Fibroblast of peridontal ligament (primary cell): Measurements from ENCODE around the gene TAS2R43.
A peak's percentile ranks its signal among the peaks of the same experiment; 100 is the strongest.
"Not testable (repeated sequence)": the region's sequence is repeated elsewhere in the genome, so short reads cannot be mapped to it uniquely, and the experiment has no call there.

ENCODE experiments used
- DNase-seq: peaks from one replicate; pipeline ENCODE4 v3.0.0-alpha.2; 2010; ENCODE audit errors: extremely low read depth

TAS2R43 gene, protein sequence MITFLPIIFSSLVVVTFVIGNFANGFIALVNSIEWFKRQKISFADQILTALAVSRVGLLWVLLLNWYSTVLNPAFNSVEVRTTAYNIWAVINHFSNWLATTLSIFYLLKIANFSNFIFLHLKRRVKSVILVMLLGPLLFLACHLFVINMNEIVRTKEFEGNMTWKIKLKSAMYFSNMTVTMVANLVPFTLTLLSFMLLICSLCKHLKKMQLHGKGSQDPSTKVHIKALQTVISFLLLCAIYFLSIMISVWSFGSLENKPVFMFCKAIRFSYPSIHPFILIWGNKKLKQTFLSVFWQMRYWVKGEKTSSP

DNA sequence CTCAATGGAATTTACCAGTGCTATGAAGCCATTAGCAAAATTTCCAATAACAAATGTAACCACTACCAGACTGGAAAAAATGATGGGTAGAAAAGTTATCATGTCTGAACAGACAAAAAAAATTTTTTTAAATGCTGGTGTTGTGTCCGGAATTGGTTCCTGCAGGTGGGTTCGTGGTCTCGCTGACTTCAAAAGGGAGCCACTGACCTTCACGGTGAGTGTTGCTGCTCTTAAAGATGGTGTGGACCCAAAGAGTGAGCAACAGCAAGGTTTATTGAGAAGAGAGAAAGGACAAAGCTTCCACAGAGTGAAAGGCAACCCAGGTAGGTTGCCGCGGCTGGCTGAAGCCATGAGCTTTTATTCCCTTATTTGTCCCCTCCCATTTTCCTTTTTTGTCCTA lies at the start of gene TAS2R43:
TAS2R43 (minus strand) TSS at position 186 of the 400 bp plus-strand sequence; CDS start at position 102, 84 bp downstream.
- DNase-seq, result no peak

DNA sequence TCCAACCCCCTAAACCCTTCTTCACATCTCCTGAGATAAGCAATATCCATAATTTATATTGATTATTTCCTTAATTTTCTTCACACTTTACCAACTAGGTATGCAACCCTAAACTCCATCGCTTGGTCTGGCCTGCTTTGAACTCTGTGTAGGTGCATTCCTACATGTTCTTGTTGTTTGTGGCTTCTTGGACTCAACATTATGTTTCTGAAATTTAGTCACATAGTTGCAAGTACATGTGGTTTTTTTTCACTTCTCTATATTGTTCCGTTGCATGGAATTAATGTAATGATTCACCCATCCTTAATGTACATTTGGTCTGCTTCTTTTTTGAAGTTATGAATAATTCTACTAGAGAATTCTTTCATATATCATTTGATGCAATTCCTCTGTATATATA lies 44.0 kb upstream of the TAS2R43 start:
- DNase-seq, result no peak

DNA sequence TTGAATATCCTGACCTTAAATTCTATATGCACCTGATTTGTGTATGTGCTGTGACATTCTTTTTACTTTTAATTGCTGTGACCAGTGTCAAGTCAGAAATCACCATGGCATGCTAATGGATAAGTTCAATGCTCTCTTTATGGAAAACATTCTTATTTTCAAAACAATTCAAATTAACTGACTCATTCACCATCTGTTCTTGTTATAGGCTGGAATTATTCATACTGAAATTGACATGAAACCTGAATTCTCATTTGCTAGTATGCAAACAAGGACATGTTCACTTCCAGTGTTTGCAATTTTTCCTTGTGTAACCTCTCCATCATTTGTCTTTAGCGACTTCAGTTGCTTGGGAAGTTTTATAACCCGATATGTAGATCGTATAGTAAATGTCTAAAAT lies 42.2 kb upstream of the TAS2R43 start, which contains the start of gene TAS2R30:
TAS2R30 (minus strand) TSS at position 340 of the 400 bp plus-strand sequence. CDS start 400 bp downstream, outside the sequence.
- DNase-seq, result peak; percentile 9

DNA sequence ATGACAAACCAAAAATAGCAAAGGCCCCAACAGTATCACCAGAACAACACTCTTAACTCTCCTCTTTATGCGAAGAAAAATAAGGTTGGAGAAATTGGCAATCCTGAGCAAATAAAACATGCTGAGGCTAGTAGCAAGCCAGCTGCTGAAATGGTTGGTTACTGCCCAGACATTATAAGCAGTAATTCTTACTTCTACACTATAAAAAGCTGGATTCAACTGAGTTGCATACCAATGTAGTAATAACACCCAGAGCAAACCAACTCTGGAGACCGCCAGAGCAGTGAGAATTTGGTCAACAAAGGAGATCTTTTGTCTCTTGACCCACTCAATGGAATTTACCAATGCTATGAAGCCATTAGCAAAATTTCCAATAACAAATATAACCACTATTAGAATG lies 41.7 kb upstream of the TAS2R43 start:
- no peak for DNase-seq

DNA sequence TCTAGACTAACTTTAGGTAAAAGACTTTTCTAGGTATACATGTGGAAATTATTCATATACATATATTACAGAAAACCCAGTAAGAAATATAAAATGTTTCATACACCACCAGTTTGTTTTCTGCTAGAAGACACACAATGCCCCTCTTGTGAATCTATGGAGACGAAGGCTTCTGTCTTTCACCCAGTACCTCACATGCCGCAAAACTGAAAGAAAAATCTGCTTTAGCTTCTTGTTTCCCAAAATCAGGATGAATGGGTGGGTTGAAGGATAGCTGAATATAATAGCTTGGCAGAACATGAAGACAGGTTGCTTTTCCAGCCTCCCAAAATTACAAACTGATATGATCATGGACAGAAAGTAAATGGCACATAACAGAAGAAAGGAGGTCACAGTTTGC lies 41.0 kb upstream of the TAS2R43 start:
- DNase-seq, result no peak

- no peak for DNase-seq
These were observed 38.9 kb upstream of the TAS2R43 start for GRCh38 chr12:11130999-11131398.

DNA sequence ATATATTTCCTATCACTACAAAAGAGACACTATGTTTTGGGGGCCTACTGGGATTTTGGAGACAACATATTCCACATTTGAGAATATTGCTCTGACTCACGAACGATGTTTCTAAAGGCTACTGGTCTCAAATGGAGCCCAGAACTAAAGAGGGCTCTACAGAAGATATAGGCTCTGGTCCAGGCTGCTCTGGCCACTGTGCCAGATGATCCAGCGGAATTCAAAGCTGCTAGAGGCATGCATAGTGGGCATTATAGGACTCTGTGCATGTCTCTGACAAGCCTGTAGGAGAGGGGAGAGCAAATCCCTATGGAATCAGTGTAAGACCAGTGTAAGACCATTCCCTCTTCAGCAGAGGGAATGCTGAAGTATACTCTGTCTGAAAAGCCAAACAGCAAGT lies 38.3 kb upstream of the TAS2R43 start:
- no peak for DNase-seq

DNA sequence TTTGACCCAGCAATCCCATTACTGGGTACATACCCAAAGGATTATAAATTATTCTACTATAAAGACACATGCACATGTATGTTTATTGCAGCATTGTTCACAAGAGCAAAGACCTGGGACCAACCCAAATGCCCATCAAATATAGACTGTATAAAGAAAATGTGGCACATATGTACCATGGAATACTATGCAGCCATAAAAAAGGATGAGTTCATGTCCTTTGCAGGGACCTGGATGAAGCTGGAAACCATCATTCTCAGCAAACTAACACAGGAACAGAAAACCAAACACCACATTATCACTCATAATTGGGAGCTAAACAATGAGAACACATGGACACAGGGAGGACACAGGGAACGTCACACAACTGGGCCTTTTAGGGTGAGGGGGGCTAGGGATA lies 22.0 kb upstream of the TAS2R43 start:
- DNase-seq, result not testable (repeated sequence)

DNA sequence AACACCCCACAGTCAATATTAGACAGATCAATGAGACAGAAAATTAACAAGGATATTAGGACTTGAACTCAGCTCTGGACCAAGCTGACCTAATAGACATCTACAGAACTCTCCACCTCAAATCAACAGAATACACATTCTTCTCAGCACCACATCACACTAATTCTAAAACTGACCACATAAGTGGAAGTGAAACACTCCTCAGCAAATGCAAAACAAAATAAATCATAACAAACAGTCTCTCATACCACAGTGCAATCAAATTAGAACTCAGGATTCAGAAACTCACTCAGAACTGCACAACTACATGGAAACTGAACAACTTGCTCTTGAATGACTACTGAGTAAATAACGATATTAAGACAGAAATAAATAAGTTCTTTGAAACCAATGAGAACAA lies 19.1 kb upstream of the TAS2R43 start:
- DNase-seq, result not testable (repeated sequence)

- DNase-seq, result no peak
These were observed 16.7 kb upstream of the TAS2R43 start for GRCh38 chr12:11108862-11109261.

GRCh38 chr12:11107719-11108118 lies 15.6 kb upstream of the TAS2R43 start:
- no peak for DNase-seq

DNA sequence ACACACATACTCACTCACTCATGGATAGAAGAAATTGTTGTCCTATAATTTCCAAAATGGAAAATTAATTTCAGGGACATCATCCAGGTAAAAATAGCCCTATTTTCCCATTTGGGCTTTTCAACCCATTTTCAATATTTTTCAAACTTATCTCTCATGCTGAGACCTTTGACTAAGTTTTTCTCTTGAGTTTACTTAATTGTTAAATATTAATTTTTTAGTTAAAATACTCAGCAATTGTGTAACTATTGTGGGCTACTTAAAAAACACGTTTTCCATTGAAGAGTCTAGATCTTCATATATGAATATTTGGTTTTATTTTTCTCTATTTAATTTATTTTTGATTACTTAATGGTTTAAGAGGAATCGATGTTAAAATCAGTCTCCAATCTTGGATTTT lies 14.2 kb upstream of the TAS2R43 start:
- no peak for DNase-seq

DNA sequence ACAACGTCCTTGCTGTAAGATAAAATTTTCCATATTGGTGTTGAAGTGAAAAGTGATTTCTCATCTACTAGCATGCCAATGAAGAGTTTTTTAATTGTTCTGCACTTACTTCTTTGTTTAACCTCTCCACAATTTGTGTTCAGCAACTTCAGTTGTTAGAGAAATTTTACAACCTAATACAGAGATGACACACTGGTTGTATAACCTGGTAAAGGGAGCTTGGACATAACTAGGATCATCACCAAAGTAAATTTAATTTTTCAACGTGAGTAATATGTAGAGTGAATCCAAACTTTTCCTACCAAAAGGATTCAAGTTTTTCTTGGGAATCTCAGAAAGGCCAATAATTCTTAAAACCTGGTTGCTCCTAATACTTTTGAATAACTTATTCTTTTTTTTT lies 13.4 kb upstream of the TAS2R43 start:
- DNase-seq, result no peak

- not testable (repeated sequence) for DNase-seq
These were observed 2.8 kb upstream of the TAS2R43 start for GRCh38 chr12:11094910-11095309.

GRCh38 chr12:11089246-11089645 lies 2.9 kb downstream of the TAS2R43 start:
- no peak for DNase-seq

GRCh38 chr12:11085419-11085818 lies 6.7 kb downstream of the TAS2R43 start:
- DNase-seq, result no peak

DNA sequence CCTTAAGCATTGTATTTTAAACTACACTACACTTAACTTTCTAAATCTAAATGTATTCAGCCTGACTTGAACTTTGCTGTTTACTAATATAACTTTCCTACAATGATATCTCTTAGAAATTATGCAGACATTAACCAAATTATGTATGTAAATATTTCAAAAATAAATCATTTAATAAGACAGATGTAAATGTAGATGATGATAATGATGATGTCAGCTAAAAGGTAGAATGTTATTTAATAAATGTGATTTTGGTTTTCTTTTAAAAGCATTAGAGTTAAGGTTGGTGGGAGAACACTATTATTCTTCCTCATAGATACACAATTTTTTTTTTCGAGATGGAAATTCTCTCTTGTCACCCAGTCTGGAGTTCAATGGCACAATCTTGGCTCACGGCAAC lies 10.1 kb downstream of the TAS2R43 start:
- no peak for DNase-seq

DNA sequence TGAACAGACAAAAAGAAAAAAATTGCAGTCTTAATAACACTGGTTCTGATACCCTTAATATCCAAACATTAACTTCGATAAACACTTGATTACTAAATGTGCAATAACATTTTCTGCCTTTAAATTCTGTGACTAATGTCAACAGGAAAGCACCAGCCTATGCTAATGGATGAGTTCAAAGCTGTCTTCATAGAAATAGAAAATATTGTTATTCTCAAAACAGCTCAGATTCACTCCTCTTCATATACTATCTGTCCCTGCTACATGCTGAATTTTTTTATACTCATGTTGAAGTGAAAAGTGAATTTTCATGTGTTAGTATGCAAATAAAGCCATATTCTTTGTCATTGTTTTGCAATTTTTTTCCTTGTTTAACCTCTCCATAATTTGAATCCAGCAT lies 13.9 kb downstream of the TAS2R43 start:
- DNase-seq, result no peak

- no peak for DNase-seq
These were observed 16.5 kb downstream of the TAS2R43 start for GRCh38 chr12:11075642-11076041.

DNA sequence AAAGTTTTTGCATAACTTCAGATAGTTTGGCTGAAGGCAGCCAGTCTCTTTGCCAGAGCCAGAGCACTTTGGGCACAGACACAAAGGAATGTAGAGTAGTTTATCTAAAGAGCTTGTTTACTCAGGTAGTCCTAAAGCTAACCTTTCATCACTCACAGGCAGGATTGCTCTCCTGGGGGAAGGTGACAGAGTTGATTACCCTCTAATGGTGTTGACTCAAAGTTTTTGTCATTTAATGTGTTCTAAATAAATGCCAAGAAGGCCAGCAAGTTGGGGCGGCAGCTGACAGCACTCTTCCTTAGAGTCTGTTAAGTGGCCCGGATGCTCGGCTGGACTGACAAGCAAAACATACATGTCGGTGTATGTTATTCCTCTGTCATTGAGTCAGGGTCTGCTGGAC lies 20.7 kb downstream of the TAS2R43 start:
- DNase-seq, result no peak

GRCh38 chr12:11070999-11071398 lies 21.1 kb downstream of the TAS2R43 start:
- no peak for DNase-seq

- DNase-seq, result no peak
These were observed 22.2 kb downstream of the TAS2R43 start for GRCh38 chr12:11069854-11070365.

DNA sequence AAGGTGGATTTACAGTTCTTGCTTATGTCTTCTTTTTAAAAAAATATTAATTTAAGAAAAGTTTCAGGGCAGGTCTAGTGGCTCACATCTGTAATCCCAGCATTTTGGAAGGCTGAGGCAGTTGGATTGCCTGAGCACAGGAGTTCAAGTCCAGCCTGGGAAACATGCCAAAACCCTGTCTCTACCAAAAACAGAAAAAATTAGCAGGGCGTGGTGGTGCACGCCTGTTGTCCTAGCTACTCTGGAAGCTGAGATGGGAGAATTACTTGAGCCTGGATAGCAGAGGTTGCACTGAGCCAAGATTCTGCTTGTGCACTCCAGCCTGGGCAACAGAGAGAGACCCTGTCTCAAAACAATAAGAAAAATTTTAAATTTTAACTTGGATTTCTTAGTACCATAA lies 24.6 kb downstream of the TAS2R43 start:
- DNase-seq, result peak; percentile 14

- not testable (repeated sequence) for DNase-seq
These were observed 29.9 kb downstream of the TAS2R43 start, which contains the start of gene TAS2R46 for GRCh38 chr12:11062194-11062593. Gene TAS2R46, minus strand, starts transcription at chr12:11062294. Its CDS starts 0 bp downstream, at chr12:11062294.
